Memory B cell (primary cell): ENCODE data around the gene PATJ.
"Not testable (repeated sequence)": the region's sequence is repeated elsewhere in the genome, so short reads cannot be mapped to it uniquely, and the experiment has no call there.

ENCODE experiments used
- ATAC-seq: fragments of 150-1000 bp; cut with Tn5 transposase; 2 replicates; pipeline ENCODE4 v1.10.0; 2021; ENCODE audit warnings: low read depth, mild to moderate bottlenecking, moderate library complexity
- DNase-seq, 2 donors: peaks; one replicate each; pipeline ENCODE4 v3.0.0; 2022; ENCODE audit warnings: low spot score in 2 of 2
- H3K27ac Mint-ChIP-seq: one replicate; pipeline ENCODE4 v1.8.0; 2022; ENCODE audit warnings: mild to moderate bottlenecking, moderate library complexity, mixed read lengths
- H3K27me3 Mint-ChIP-seq: one replicate; pipeline ENCODE4 v1.8.0; 2022; ENCODE audit warnings: mixed read lengths
- H3K36me3 Mint-ChIP-seq: one replicate; pipeline ENCODE4 v1.8.0; 2022; ENCODE audit warnings: mild to moderate bottlenecking, mixed read lengths
- H3K4me1 Mint-ChIP-seq: one replicate; pipeline ENCODE4 v1.8.0; 2022; ENCODE audit warnings: mixed read lengths
- H3K4me3 Mint-ChIP-seq: one replicate; pipeline ENCODE4 v1.8.0; 2022; ENCODE audit warnings: mild to moderate bottlenecking, moderate library complexity, mixed read lengths
- H3K9me3 Mint-ChIP-seq: one replicate; pipeline ENCODE4 v1.8.0; 2022; ENCODE audit warnings: mixed read lengths

PATJ gene

DNA sequence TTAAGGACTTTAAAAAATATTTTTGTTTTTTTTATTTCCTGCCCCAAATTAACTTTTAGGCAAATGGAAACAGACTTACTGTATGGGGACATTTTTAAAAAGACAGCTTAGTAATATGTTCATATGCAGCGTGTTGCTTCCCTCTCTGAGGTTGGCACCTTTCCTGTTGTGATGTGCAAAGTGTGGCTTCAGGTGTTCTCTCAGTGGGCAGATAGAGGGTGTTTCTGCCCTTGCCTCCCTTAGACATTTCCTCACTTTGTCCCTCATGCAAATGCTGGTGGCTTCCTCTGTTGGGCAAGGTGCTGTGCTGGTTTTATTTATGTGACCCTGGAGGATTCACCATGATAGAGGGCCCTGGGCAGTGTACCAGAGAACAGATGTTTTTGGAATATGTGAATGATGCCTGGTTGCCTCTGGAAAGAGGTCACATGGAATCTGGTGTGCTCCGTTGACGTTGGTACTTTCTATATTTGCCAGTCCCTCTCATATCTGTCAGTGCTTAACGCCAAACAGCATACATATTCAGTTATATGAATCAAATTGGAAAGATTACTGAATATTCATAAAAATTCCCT lies 123.5 kb downstream of the PATJ start:
- Mint-ChIP-seq H3K4me3 (peak overlapping the region; percentile 15), H3K36me3 (peaks cover 36% of the 10 kb centered on the region), H3K27ac (no peak overlapping the region), H3K4me1 (peaks cover 4% of the 10 kb centered on the region), H3K27me3 (no peaks in the 10 kb centered on the region), H3K9me3 (peaks cover 4% of the 10 kb centered on the region)
- ATAC-seq = peak; percentile 74
- DNase-seq = no peak

DNA sequence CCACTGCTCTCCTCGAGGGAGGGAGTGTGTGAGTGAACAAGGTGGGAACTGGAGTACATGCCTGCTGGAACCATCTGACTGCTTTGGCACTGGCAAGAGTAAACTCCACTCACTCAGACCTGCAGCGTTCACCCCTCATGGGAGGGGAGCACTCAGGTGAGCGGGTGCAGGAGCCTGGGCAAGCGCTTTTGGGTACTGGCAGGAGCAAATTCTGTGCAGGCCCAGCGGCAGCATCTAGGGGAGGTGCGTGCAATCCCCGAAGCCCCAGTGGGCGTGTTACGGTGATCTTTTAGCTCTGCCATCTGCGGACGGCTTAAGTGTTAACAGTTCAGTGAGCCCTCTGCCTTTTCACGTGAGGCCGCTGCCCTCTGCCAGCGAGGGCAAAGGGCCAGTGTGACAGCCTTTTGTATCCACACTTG lies 127.4 kb downstream of the PATJ start:
- peaks cover 36% of the 10 kb centered on the region for H3K36me3 Mint-ChIP-seq
- H3K27ac Mint-ChIP-seq = no peak overlapping the region
- ATAC-seq = no peak

DNA sequence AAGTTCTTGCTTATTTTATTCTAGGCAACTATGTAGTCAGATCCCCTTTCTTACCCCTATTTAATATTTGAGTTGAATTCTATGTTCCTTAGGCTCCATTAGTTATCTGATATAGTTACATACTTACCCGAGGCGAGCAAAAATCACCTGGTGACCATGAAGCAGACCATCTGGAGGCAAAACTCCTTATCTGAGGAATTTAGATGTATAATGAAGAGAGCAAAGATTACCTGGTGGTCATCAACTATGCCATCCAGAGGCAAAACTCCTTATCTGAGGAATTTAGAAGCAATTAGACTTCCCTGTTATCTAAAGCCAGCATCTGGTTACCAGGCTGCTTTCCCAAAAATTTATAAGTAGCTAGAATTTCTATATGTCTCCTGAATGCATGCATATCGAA lies 129.9 kb downstream of the PATJ start:
- ATAC-seq (no peak), DNase-seq (no peak)
- Mint-ChIP-seq H3K27me3 (no peaks in the 10 kb centered on the region), H3K4me3 (no peak overlapping the region), H3K36me3 (peaks cover 41% of the 10 kb centered on the region), H3K4me1 (no peaks in the 10 kb centered on the region), H3K27ac (no peak overlapping the region), H3K9me3 (peaks cover 6% of the 10 kb centered on the region)

More for the DNA sequence above, 127.4 kb downstream of the PATJ start:
- H3K4me3 Mint-ChIP-seq = no peak overlapping the region
- DNase-seq = no peak
- peaks cover 6% of the 10 kb centered on the region for H3K9me3 Mint-ChIP-seq
- H3K27me3 Mint-ChIP-seq = no peaks in the 10 kb centered on the region
- H3K4me1 Mint-ChIP-seq = peaks cover 4% of the 10 kb centered on the region

- no peak for ATAC-seq
- Mint-ChIP-seq H3K27ac (no peak overlapping the region), H3K36me3 (peaks cover 46% of the 10 kb centered on the region), H3K9me3 (peaks cover 6% of the 10 kb centered on the region), H3K4me1 (no peaks in the 10 kb centered on the region), H3K4me3 (no peak overlapping the region), H3K27me3 (no peaks in the 10 kb centered on the region)
- DNase-seq = no peak
Measured at GRCh38 chr1:61873581-61873980, 131.3 kb downstream of the PATJ start.

DNA sequence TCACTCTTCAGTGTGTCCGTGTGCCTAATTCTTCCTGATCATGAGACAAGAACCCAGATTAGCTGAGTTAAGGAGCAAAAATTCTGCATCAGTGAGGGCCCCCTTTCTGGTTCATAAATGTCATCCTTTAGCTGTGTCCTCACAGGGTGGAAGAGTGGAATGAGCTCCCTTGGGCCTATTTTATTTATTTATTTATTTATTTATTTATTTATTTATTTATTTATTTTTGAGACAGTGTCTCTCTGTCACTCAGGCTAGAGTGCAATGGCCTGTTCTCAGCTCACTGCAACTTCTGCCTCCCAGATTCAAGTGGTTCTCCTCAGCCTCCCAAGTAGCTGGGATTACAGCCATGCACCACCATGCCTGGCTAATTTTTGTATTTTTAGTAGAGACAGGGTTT lies 131.7 kb downstream of the PATJ start:
- ATAC-seq (no peak), DNase-seq (no peak)
- H3K27ac Mint-ChIP-seq = no peak overlapping the region
- peaks cover 3% of the 10 kb centered on the region for H3K9me3 Mint-ChIP-seq
- no peak overlapping the region for H3K4me3 Mint-ChIP-seq
- no peaks in the 10 kb centered on the region for H3K27me3 Mint-ChIP-seq
- peaks cover 43% of the 10 kb centered on the region for H3K36me3 Mint-ChIP-seq
- H3K4me1 Mint-ChIP-seq = no peaks in the 10 kb centered on the region

- Mint-ChIP-seq H3K27ac (no peak overlapping the region), H3K27me3 (no peaks in the 10 kb centered on the region), H3K4me1 (no peaks in the 10 kb centered on the region), H3K36me3 (peaks cover 42% of the 10 kb centered on the region), H3K4me3 (no peak overlapping the region), H3K9me3 (peaks cover 2% of the 10 kb centered on the region)
- DNase-seq = no peak
- no peak for ATAC-seq
Measured at GRCh38 chr1:61875198-61875597, 132.9 kb downstream of the PATJ start.

DNA sequence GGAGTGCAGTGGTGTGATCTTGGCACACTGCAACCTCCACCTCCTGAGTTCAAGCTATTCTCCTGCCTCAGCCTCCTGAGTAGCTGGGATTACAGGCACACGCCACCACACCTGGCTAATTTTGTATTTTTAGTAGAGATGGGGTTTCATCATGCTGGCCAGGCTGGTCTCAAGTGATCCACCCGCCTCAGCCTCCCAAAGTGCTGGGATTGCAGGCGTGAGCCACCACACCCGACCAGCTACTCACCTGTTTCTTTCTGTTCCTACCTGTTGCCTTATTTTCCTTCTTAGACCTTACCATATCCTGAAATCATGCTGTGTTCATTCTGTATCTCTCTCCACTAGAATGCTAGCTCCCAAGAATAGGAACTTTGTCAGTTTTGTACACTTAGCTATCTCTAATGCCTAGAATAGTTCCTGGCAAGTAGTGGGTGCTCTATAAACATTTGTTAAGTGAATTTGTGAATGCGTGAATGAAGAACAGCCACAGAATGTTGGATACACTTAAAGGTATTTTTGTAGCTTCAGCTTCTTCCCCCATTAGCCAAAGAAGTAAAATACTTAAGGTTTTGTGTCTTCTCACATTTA lies 137.7 kb downstream of the PATJ start:
- H3K27me3 Mint-ChIP-seq, H3K27ac Mint-ChIP-seq, DNase-seq, H3K9me3 Mint-ChIP-seq, H3K4me3 Mint-ChIP-seq, ATAC-seq, H3K4me1 Mint-ChIP-seq: not testable (repeated sequence)
- peaks cover 44% of the 10 kb centered on the region for H3K36me3 Mint-ChIP-seq

GRCh38 chr1:61887076-61887867 lies 145.0 kb downstream of the PATJ start:
- H3K36me3 Mint-ChIP-seq = peaks cover 42% of the 10 kb centered on the region
- H3K4me3 Mint-ChIP-seq = no peak overlapping the region
- H3K4me1 Mint-ChIP-seq = no peaks in the 10 kb centered on the region
- DNase-seq (no peak), ATAC-seq (no peak)
- peaks cover 5% of the 10 kb centered on the region for H3K9me3 Mint-ChIP-seq
- no peak overlapping the region for H3K27ac Mint-ChIP-seq
- H3K27me3 Mint-ChIP-seq = no peaks in the 10 kb centered on the region

- H3K9me3 Mint-ChIP-seq = peaks cover 5% of the 10 kb centered on the region
- no peak for DNase-seq
- H3K27ac Mint-ChIP-seq = no peak overlapping the region
- ATAC-seq = no peak
- H3K4me1 Mint-ChIP-seq = no peaks in the 10 kb centered on the region
- H3K36me3 Mint-ChIP-seq = peaks cover 40% of the 10 kb centered on the region
- H3K4me3 Mint-ChIP-seq = no peak overlapping the region
- H3K27me3 Mint-ChIP-seq = no peaks in the 10 kb centered on the region
Measured at GRCh38 chr1:61887931-61888564, 145.8 kb downstream of the PATJ start.

DNA sequence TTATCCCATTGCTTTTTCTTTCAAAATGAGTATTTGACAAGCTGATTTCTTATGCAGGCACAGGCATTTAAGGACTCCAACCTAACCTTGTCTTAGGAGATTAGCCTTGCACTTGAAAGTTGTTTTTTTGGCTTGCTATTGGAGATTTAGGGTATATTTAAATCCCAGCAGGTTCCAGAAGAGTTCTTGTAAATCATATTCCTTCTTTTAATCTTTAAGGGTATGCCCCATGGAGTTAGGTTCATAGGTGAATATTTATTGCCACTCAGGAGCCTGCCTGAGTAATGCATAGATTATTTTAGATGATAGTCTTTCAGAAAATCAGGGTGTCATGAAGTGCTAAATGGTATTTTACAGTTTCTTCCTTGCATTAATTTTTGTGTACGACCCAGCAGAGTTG lies 146.5 kb downstream of the PATJ start:
- H3K36me3 Mint-ChIP-seq = peaks cover 44% of the 10 kb centered on the region
- no peak for ATAC-seq
- DNase-seq = no peak
- H3K27me3 Mint-ChIP-seq = no peaks in the 10 kb centered on the region
- H3K27ac Mint-ChIP-seq = no peak overlapping the region
- peaks cover 5% of the 10 kb centered on the region for H3K9me3 Mint-ChIP-seq
- H3K4me1 Mint-ChIP-seq = no peaks in the 10 kb centered on the region
- no peak overlapping the region for H3K4me3 Mint-ChIP-seq

- not testable (repeated sequence) for ATAC-seq, H3K4me3 Mint-ChIP-seq, DNase-seq, H3K27me3 Mint-ChIP-seq, H3K27ac Mint-ChIP-seq, H3K4me1 Mint-ChIP-seq, H3K9me3 Mint-ChIP-seq
- H3K36me3 Mint-ChIP-seq = peaks cover 44% of the 10 kb centered on the region
Measured at GRCh38 chr1:61890435-61890834, 148.2 kb downstream of the PATJ start.

- Mint-ChIP-seq H3K27me3 (no peaks in the 10 kb centered on the region), H3K27ac (no peak overlapping the region), H3K4me1 (no peaks in the 10 kb centered on the region), H3K9me3 (no peaks in the 10 kb centered on the region), H3K36me3 (peaks cover 35% of the 10 kb centered on the region), H3K4me3 (no peak overlapping the region)
- ATAC-seq (no peak), DNase-seq (no peak)
Measured at GRCh38 chr1:61892977-61893376, 150.7 kb downstream of the PATJ start.

DNA sequence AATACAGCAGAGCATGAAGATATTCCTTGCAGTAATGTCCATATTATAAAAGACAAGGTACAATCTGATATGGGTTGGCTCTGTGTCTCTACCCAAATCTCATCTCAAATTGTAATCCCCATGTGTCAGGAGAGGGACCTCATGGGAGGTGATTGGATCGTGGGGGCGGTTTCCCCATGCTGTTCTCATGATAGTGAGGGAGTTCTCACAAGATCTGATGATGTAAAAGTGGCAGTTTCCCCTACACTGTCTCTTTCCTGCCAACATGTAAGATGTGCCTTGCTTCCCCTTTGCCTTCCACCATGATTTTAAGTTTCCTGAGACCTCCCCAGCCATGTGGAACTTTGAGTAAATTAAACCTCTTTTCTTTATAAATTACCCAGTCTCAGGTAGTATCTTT lies 152.0 kb downstream of the PATJ start:
- not testable (repeated sequence) for H3K4me3 Mint-ChIP-seq

GRCh38 chr1:61895175-61895574 lies 152.9 kb downstream of the PATJ start:
- H3K27ac Mint-ChIP-seq = no peak overlapping the region
- no peaks in the 10 kb centered on the region for H3K27me3 Mint-ChIP-seq
- no peak overlapping the region for H3K4me3 Mint-ChIP-seq
- H3K9me3 Mint-ChIP-seq = no peaks in the 10 kb centered on the region
- ATAC-seq (no peak), DNase-seq (no peak)
- no peaks in the 10 kb centered on the region for H3K4me1 Mint-ChIP-seq
- peaks cover 32% of the 10 kb centered on the region for H3K36me3 Mint-ChIP-seq

More for the DNA sequence above, 152.0 kb downstream of the PATJ start:
- H3K27ac Mint-ChIP-seq, H3K4me1 Mint-ChIP-seq, ATAC-seq, H3K9me3 Mint-ChIP-seq, DNase-seq, H3K27me3 Mint-ChIP-seq: not testable (repeated sequence)
- peaks cover 34% of the 10 kb centered on the region for H3K36me3 Mint-ChIP-seq
